HFF-Myc (cell line): ENCODE results near the gene PRR30.

Source experiments
- DNase-seq: peaks from one replicate; pipeline ENCODE4 v3.0.0-alpha.2; 2011; ENCODE audit warnings: low read depth; ENCODE audit errors: extremely low read depth
- H3K4me3 ChIP-seq: replicated peaks from 2 replicates; pipeline ENCODE4 v1.5.1; 2011; ENCODE audit warnings: low read depth, mild to moderate bottlenecking, control low read depth, low read length
- TF ChIP-seq, protein P1 (sequence below): IDR thresholded peaks from 2 replicates; pipeline ENCODE4 v1.5.1; 2012; ENCODE audit warnings: mild to moderate bottlenecking, low read depth, low read length, control low read depth; ENCODE audit errors: missing control alignments

PRR30 gene

DNA sequence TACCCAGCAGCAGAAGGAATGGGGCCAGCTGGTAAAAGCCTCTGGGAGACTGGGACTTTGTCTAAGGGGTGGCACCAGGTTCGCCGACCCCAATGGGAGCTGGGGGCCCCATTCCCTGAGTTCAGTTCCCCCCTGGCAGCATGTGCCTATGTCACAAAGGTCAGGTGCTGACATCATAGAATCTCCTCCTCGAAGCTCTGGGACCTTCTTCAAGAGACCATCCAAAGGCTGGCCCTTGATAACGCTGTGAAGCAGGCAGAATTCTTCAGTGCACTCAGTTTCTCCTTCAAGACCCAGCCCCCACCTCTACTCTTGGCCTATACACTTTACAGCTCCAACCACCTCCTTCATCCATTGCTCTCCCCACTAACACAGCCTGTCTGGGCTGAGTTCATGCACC is at the start of gene PRR30:
Gene PRR30 (minus strand): TSS at position 101 of the 400 bp plus-strand sequence. CDS start 1,081 bp downstream, outside the sequence.
- no peak for DNase-seq
- H3K4me3 ChIP-seq, result no peak within 1 kb of the TSS
- TF ChIP-seq, protein P1, sequence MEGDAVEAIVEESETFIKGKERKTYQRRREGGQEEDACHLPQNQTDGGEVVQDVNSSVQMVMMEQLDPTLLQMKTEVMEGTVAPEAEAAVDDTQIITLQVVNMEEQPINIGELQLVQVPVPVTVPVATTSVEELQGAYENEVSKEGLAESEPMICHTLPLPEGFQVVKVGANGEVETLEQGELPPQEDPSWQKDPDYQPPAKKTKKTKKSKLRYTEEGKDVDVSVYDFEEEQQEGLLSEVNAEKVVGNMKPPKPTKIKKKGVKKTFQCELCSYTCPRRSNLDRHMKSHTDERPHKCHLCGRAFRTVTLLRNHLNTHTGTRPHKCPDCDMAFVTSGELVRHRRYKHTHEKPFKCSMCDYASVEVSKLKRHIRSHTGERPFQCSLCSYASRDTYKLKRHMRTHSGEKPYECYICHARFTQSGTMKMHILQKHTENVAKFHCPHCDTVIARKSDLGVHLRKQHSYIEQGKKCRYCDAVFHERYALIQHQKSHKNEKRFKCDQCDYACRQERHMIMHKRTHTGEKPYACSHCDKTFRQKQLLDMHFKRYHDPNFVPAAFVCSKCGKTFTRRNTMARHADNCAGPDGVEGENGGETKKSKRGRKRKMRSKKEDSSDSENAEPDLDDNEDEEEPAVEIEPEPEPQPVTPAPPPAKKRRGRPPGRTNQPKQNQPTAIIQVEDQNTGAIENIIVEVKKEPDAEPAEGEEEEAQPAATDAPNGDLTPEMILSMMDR, result no peak

DNA sequence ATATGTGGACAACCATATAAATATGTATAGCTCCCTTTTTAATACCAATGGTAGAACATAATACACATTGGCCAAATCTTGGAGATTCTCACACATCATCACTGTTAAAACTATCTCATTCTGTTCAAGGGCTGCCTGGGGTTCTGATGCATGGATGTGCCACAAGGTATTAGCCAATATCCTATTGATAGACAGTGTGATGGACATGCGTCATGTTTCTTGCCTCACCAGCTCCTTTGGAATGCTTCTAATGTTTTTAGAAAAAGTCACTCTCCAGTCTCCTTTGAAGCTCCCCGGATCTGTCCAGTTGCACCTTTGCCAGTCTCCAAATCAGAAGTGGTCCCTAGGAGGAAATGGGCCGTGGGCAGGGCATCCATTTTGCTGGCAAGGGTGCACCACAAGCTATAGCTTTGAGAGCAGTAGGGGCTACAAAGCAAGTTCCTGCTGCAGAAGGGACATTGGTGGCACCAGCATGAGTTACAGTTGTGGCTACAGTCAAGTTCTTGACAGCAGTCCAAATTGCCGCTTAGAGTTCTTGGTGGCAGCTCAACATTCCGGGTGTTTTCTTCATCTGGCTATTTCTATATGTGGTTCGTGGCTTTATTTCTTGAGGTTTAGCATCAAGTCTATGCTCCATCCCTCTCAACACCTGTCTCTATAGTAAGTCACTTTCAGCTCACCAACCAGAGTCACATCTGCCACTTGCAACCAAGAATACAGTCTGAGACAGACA is 47.6 kb upstream of the PRR30 start:
- no peak overlapping the region for H3K4me3 ChIP-seq
- DNase-seq, result no peak
- TF ChIP-seq, protein P1, result no peak

DNA sequence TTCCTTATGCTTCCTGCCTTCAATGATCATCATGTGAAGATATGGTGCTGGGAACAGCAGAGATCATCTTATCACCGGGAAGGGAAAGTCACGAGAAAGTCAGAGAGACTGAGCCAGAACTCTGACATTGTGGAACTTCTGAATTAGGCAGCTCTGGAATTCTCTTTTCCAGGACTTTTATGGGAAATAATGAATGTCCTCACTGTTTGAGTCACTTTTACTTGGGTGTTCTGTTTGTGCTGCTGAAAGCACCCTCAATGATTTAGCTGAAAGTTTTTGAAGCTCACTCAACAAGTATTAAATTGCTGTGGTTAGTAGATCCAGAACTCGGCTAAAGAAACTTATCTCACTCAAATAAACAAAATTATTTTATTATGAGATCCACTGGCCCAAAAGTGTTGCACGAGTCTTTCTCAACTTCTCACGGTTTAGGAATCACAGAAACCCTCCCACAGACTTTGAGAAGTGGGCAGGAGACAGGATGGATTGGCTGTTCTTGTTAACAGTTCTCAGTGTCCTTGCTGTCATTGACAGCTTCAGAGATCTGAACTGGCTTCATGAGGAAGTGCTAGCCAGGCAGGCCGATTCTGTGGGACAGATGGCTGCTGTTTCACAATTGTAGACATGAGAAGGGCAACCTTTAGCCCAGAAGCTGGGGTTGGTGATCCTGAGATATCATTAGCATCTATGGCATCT is 46.3 kb upstream of the PRR30 start:
- TF ChIP-seq, protein P1, result no peak
- H3K4me3 ChIP-seq, result no peak overlapping the region
- DNase-seq, result no peak

DNA sequence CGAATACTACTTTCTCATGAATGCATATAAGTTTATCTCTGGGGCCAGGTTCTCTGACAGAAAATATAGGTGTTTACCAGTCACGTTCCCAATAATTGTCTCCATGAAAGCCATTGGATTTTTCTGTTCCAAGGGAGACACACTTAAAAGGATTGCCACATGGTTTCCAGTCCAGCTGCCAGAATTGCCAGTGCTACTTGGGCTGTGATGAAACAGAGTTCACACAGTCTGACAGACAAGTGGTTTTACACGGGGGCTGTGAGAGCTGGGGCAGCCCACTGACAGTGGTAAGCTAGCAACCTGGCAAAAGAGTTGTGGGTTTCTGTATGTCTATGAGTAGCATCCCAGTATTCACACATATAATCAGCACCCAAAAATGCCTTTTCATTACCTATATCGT is 44.9 kb upstream of the PRR30 start:
- TF ChIP-seq, protein P1, result no peak
- no peak for DNase-seq
- no peak overlapping the region for H3K4me3 ChIP-seq

DNA sequence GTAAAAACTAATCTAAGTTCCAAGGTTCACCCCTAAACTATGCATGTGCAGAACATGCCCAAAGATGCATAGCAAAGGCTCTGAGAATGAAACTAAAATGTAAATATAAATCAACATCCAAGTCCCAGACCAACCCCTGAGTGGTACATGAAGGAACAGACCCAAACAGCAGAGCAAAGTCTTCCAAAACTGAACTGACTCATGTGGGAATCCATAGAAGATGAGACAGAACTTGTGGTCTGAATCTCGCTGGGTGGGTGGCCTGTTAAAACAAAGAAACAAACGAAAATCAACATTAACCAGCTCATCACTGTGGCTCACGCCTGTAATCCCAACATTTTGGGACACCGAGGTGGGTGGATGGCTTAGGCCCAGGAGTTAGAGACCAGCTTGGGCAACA is 43.1 kb upstream of the PRR30 start:
- no peak for DNase-seq
- no peak overlapping the region for H3K4me3 ChIP-seq
- TF ChIP-seq, protein P1, result no peak

DNA sequence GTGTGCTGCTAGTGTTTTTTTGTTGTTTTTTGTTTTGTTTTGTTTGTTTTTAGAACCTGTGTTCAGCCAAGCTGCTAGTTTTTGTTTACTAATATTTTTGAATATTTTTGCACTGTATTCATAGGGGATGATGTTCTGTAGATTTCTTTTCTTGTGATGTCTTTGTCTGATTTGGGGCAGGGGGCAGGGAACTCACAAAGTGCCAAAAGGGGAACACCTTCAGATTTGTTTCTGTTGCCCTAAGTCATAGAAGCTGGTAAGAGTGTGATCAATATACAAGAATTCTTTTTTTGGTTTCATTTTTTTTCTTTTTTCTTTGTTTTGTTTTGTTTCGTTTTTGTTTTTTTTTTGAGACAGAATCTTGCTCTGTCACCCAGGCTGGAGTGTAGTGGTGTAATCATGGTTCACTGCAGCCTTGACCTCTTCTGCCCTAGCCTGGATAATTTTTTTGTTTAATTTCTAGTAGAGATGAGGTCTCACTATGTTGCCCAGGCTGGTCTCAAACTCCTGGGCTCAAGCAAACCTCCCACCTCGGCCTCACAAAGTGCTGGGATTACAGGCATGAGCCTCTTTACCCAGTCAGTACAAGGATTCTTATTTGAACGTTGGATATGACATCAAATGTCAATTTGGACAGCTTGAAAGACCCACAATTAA is 40.3 kb upstream of the PRR30 start:
- no peak overlapping the region for H3K4me3 ChIP-seq
- DNase-seq, result no peak
- TF ChIP-seq, protein P1, result no peak
